Suppressor macrophage treated with lipopolysaccharide for 4 hours (primary cell): ENCODE measurements around the gene PTN.

Experiments used
- DNase-seq: peaks from one replicate; pipeline ENCODE4 v3.0.0-alpha.2; 2020

Gene PTN, protein sequence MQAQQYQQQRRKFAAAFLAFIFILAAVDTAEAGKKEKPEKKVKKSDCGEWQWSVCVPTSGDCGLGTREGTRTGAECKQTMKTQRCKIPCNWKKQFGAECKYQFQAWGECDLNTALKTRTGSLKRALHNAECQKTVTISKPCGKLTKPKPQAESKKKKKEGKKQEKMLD

GRCh38 chr7:137343281-137343841 lies at the start of gene PTN:
TSS of gene PTN (minus strand) at chr7:137343733. CDS start at chr7:137254973, 88,760 bp downstream.
- DNase-seq, result no peak

DNA sequence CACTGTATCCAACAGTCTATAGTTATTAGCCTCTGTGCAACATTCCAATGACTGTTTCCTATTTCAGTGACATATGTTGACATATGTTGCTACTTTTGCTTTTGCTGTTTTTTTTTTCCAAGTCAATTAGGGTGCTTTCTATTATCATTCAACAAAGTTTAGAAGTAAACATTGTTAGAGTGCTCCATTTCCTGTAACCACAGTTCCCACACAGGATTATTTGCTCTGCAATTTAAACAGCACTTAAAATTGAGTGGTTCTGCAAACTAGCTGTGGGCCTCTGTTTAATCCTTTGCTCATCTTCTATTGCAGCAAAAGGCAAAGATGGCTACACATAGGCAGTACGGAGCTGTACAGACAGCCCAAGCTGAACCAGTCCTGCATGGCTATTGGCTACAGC lies 46.5 kb upstream of the PTN start:
- DNase-seq, result no peak

DNA sequence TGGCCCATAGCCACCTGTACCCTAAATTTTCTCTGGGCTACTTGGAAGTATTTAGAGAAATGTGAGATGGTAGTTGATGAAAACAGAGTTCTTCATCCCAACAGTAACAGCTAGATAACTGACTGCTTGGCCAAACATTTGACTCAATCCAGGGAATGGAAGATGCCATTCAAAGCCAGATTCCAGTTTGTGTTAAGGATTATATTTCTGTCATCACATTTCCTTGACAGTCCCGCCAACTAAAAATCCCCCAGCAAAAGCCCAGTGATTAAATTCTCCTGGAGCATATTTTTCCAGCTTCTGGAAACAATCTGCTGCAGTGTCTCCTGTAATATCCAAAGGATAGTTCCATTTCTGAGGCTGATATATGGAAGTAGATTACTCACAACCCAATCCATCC lies 45.4 kb upstream of the PTN start:
- DNase-seq, result no peak

- no peak for DNase-seq
Measured at GRCh38 chr7:137386966-137387365, 43.4 kb upstream of the PTN start.

DNA sequence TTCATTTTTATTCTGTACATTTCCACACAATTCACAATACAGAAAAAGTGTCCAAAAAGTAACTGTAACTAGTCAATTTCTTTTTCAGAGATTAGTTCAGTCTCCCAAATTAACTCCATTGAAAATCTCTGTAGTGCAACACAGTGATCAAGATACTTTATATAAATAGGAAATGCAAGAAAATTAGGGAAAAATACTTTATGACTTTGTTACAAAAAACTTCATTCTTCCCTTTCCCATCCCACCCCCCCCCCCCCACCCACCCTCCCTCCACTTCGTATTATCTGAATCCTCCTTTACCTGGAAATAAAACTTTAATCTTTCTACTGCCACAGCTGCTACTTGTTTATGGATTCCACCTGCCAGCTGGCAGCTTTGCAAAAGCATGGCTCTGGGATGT lies 37.5 kb upstream of the PTN start:
- no peak for DNase-seq

- no peak for DNase-seq
Measured at GRCh38 chr7:137373507-137373906, 30.0 kb upstream of the PTN start.

- no peak for DNase-seq
Measured at GRCh38 chr7:137371616-137372015, 28.1 kb upstream of the PTN start.

GRCh38 chr7:137366995-137367394 lies 23.5 kb upstream of the PTN start:
- no peak for DNase-seq

DNA sequence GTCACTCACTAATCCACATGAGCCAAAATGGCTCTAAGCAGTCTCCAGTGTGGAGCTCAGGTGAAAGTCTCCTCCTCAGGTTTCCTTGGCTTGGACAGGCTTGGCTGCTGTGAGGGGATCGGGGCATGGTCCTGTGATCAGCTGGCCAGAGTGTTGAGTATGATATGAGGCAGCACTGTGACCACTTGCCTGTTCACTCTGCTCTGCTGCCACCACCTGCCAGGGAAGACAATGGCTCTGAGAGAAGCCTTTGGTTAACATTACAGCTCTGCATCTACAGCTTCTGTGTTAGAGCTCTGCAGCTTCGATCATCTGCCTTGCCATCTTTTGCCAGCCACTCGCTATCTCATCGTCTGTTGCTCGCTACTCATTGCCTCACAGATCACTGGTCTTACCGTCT lies 20.1 kb upstream of the PTN start:
- no peak for DNase-seq

- no peak for DNase-seq
Measured at GRCh38 chr7:137360087-137360679, 16.6 kb upstream of the PTN start.

- no peak for DNase-seq
Measured at GRCh38 chr7:137354961-137355360, 11.4 kb upstream of the PTN start.

- no peak for DNase-seq
Measured at GRCh38 chr7:137354396-137354795, 10.9 kb upstream of the PTN start.

- DNase-seq, result no peak
Measured at GRCh38 chr7:137351941-137352340, 8.4 kb upstream of the PTN start.

- DNase-seq, result no peak
Measured at GRCh38 chr7:137345799-137346449, 2.4 kb upstream of the PTN start.

DNA sequence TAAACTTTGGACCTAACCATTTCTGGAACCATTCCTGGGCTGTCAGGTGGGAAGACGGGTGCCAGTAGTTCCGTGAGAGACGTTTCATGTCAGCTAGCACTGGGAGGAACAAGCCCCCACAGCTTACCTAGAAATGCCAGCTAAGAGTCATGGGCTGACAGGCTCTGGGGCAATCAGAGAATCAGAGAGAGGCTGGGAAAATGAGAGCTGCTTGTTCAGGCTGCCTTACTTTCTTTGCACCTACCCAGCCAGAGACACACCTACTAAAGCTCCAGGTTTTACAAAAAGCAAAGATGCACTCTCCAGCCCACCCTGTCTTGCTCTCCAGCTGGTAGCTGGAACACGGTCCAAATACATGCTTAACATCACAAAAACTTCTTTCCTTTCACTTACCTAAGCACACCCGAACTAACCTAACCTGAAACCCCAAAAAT lies 688 bp downstream of the PTN start:
- DNase-seq, result no peak

DNA sequence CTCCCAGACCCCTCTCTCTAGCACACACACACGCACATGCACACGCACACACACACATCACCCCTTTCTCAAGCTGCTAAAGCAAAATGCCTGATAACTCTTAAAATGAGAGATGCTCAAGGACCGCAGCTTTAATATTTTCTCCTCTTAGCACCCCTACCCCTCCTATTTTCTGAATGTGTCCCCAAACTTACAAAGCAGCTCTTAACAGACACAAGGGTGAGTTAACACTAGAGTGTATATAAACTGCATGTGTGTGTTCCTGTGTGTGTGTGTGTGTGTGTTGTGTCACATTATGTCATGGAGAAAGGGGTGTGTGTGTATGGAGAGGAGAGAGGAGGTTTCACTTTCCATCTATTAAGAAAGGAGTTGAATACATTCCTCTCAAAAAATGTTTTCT lies 1.3 kb downstream of the PTN start:
- no peak for DNase-seq

- no peak for DNase-seq
Measured at GRCh38 chr7:137337902-137338301, 5.6 kb downstream of the PTN start.

DNA sequence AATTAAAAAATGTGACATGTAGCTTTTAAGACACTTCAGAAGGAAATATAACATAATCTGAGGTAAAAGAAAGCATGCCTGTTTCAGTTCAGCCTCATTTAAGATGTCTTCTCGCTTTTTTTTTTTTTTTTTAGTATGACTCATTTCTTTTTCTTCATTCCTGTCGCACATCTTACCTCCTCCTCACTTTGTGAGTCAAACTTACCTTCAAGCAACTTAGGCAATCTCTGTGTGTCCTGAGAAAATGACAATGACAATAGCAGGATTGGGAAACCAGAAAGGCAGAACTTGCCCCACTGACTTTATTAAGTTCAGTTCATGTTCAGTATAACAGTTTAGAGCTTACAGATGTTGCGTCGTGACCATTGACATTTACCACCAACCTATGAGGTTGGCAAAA lies 7.7 kb downstream of the PTN start:
- no peak for DNase-seq

GRCh38 chr7:137331378-137331777 lies 12.2 kb downstream of the PTN start:
- no peak for DNase-seq

GRCh38 chr7:137329411-137329810 lies 14.1 kb downstream of the PTN start:
- DNase-seq, result no peak

GRCh38 chr7:137328373-137329120 lies 15.0 kb downstream of the PTN start:
- no peak for DNase-seq

DNA sequence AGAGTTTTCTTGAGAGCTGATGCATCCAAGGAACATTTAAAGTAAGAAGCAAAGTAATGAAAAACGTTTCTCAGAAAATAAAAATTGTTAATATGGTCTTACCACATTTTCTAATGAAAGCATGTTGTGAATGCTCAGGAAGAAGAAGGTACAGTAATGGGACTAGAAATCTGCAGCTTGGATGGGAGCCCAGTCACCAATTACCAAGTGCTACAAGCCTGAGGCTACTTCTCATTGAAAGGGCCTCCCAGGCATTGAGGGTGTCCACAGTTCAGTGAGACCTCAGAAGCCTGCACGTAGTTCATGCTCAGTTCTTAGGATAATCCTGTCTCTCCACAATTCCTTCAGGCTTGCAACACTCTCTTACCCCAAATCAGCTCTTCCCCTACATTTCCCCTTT lies 17.6 kb downstream of the PTN start:
- DNase-seq, result no peak
